GM19463 (cell line): ENCODE data around the gene SLC35E1.
A peak's percentile ranks its signal among the peaks of the same experiment; 100 is the strongest.

Experiments
- ATAC-seq: cut with Tn5 transposase; IDR thresholded peaks from one replicate; pipeline ENCODE4 v1.9.1; 2021; ENCODE audit warnings: mild to moderate bottlenecking, moderate library complexity; ENCODE audit not compliant: unreplicated experiment

Gene SLC35E1

DNA sequence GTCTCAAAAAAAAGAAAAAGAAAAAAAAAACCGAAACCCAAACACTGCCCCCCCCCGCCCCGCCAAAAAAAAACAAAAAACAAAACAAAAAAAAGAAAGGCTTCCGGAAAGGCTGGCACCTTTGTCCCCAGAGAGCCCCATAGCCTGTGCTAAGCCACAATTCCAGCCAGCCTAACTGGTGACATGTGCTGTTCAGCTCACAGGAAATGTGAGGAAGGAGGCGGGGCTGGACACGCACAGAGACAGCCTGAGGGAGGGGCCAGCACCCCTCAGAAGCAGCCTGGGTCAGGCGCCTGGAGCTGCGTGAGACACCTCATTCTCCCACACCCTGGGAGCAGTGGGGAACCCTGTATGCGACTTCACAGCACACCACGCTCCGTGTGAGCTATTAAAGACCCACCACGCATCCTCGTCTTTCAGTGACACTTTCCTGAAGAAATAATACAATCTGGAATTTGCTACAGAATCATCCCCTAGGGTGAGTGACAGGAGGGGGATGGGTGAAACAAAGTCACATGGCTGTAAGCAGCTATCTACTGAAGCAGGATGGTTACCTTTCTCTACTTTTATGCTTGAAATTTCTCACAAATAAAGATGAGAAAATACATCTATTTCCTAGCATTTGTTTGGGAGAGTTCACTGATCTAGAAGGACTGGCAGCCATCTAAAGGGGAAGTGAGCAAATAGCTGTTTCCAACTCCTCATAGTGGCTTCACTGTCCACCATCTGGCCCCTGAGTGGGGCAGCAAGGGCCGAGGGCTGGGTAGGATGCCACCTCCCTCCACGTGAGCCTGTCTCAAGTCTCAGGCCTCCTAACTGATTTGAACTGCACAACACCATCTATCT, 12.3 kb upstream of the SLC35E1 start:
- ATAC-seq, result peak; percentile 58

DNA sequence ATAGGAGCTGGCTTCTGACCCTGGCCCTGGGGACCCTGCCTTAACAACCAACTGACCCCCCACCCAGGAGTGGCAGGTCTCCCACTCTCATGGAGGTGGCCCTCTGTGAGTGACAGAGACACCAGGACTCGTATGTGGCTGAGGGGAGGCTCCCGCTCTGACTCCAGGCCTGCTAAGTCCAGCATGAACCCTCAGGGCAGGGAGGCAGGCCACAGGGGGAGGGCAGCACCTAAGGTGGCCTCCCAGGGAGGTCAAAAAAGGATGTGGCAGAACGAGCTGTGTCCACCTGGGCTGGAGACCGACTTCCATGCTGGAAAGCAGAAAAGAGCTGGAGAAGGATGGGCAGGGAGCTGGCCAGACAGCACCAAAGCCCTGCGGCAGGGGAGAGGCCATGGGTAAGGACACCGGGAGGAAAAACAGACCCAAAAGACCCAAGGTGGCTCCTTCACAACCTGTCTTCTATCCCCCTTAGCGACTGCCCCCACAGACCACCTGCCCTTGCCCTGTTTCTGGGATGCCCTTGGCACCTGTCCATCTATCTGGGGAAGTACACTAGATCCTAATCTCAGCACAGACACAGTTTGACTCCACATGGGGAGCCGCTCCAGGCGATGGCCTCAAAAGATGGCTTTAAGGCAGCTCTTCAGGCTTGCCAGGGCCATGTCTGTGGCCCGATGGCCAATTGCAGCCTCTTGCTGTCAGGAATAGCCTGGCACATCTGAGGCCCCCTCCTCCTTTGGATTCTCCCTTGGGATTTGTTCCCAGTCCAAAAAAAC, 10.5 kb upstream of the SLC35E1 start:
- no peak for ATAC-seq

DNA sequence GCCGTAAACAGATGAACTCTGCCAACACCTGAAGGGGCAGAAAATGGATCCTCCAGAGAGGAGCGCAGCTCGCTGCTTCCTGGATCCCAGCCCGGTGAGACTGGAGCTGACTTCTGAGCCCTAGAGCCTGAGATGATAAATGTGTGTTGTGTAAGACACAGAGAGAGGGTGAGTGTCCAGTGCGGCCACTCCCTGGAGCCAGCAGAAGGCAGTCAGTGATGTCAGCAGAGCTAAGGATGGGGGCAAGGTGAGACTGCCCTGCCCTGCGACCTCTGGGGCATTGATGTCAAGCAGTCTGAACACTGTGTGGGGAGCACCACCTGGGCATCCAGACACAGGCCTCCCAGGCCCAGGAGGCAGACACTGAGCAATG, 9.7 kb upstream of the SLC35E1 start:
- ATAC-seq, result no peak

DNA sequence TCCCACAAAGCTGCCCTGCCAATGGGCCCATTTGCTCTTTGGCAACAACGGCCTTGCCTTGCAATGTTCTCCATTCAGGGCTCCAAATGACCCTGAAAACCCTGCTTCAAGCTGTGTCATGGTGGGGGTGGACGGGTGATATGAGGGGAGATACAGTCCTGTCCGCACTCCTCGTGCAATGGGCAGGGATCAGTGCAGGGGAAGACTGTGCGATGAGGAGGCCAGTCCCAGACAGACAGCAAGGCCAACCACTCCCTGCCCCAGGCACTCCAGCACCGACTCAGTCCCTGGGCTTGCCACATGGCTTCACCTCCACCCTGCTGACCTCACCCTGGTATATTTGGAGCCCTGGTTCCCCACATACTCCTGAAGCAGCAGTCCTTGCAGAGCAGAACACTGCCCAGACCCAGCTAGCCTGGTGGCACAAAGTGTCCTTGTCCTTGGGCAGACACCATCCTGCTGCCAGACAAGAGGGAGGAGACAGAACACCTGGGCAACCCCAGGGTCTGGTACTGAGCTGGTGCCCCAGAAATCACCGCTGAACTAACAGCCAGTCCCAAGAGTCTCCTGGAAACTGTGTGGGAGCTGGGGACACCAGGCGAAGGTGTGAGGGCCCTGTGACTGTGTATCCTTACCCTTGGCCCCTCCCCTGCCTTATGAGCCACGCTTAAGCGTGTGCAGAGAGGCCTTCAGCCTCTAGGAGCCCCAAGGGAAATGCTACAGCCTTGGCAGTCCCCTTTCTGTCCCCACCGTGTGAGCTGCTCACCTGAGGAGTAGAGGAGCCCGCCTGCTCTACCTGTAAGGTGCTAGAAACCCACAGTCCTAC, 9.1 kb upstream of the SLC35E1 start:
- no peak for ATAC-seq

DNA sequence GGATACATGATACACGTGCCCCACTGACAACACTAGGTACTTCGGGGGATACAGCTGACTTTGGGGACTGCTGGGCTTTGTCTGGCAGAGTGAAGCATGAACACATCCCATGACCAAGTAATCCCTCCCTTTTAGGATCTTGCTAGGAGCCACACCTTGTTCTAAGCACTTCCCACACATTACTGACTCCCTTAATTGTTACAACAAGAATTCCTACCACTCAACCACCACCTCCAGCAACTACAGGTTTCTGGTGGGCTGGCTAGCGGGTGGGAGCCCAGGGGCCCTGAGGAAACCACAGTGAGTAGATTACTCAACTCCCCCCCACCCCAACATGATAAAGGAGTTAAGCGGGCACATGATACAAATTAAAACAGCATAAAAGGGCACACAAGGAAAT, 7.2 kb upstream of the SLC35E1 start:
- ATAC-seq, result no peak

DNA sequence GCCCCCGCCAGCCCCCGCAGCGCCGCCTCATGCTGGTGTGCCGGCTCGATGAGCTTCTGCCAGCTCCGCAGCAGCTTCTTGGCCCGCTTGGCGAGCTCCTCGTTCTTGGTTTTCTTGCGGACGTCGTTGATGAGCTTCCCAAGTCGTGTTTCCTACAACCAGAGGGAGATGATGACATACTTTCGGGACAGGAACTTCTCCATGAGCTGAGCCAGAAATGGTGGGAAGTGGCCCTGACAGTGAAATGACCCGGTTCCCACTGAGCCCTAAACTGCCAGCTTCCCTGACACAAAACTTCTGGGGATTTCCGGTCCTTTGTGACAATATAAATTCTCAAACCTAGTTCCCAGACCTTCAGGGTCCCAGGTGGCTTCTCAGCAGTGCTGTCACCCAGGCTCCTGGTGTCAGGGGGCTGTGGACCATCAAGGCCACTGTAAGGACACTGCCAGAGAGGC, 5.3 kb upstream of the SLC35E1 start:
- no peak for ATAC-seq

DNA sequence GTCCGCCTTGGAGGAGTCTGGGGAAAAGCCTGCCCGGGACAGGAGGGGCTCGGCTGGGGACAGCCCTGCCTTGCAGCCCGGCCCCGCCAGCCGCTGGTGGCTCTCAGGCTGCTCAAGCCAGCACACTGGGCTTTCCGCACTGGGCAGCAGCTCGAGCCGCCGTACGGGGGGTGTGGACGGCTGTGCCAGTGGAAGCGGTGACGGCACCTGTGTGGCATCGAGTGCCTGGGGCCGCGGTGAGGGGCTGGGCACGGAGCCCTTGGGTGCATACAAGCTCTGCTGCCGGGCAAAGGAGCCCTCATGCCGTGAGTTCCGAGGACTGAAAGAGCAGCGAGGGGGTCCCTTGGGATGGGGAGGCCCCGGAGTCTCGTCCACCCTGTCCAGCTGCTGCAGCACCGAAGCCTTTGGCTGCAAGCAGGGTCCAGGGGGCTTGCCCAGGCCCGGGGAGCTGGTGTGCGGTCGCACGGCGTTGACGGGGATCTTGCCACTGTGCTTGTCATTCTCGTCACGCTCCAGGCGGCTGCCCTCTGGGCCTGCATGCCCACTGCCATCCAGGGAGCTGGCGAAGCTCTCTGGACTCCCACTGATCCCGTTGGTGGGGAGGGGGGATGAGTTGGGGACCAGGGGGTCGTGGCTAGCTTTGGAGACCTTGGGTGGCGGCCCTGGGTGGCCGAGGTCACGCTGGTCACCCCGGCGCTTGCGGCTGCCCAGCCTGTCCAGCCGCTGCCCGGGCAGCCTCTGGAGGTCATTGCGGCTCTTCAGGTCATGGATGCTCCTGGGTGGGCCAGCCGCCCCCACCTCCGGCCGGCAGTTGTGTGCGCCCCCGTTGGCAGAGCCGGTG, 4.7 kb upstream of the SLC35E1 start:
- ATAC-seq, result no peak

DNA sequence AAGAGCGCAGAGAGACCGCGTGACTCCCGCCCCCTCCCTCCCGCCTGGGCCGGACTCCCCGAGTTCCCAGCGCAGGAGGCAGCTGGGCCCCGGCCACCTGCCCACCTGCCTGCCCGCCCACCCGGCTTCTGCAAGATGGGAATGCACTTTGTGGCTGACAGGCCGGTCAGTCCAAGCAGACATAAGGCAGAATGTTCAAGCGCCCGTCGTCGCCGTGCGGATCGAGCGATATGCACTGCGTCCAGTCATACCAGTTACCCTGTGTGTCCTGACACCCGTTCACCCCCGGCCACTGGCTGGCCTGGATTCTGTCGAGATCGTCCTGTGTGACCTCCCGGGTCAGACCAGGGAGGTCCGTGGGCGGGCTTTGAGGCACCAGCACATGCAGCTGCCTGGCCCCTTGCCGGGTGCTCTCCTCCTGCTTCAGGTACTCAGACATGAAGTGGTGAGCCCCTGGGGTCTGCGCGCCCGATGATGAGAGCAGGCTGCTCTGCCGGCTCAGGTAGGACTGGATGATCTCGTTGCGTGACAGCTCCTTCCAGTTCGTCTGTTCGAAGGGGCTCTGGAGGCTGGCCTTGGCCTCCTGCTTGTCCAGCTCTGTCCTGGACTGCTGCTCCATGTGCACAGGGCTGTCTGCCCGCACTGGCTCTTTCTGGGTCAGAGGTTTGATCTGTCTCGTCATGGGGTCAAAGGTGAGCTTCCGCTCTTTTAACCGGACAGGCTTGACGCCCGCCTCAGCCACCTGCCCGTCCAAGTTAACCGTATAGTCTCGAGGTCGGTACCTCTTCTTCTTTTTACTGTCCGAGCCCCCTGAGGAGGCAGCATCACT, 3.9 kb upstream of the SLC35E1 start:
- no peak for ATAC-seq

DNA sequence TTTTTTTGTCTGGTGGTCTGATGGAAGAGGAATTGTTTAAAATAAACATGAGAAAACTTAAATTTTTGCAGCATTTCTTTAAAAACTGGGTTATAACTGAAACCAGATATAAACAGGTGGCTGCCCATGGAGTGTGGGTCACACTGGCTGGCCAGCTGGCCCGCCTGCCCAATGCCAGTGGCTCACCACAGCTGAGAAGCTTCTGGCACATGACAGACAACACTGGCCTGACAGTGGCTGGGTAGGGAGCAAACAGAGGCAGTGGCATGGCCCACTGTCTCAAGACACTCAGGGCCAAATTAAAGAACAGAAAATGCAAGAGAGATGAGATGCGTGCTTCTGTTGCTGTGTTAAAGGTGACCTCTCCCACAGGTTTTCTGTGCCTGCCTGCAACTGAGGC, 3.1 kb upstream of the SLC35E1 start:
- no peak for ATAC-seq

DNA sequence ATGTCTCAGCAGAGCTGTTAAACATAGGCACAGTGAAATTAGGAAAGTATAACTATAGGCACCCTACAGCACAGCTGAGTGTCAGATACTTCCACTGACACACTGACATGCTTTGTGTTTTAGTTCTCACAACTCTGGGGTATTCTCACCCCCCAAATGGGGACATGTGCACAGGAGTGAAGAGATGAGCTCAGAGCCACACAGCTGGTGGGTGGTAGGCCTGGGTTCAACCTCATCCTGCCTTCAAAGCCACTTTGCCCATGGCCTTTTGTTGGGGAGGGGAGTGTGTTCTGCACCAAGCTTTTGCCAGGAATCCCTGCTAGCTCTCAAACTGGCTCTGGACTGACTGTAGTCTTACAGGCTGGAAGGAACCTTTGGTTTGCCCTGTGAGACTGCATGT, 1.7 kb upstream of the SLC35E1 start:
- no peak for ATAC-seq

DNA sequence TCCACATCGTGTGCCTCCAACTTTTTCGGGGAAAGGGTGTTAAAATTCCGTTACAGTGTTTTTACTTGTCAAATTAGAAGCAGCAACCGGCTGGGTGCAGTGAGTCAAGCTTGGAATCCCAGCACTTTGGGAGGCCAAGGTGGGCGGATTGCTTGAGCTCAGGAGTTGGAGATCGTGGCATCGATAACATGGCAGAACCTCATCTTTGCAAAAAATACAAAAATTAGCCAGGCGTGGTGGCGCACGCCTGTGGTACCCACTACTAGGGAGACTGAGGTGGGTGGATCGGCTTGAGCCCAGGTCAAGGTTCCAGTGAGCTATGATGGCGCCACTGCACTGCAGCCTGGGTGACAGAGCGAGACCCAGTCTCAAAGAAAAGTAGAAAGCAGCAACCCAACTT, 1.1 kb upstream of the SLC35E1 start:
- no peak for ATAC-seq

DNA sequence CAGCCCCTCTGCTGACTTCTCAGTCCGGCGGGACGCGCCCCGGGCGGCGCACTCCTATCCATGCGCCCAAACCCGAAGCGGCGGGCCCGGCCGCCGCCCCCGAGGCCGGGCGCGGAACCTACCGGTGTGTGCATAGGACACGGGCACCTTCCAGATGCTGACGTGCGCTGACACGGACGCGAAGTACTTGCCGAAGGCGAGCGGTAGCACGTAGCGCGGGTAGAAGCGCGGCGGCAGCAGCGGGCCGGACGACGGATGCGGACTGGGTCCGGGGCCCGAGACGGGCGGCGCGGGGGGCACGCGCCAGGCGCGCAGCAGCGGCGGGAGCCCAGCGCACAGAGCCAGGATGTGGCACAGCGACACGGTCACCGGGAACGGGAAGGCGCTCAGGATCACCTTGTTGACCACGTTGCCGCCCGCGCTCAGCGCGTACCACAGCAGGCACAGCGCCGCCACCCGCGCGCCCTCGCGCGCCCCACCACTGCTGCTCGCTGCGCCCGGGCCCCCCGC, 338 bp downstream of the SLC35E1 start:
- ATAC-seq, result peak; percentile 29

DNA sequence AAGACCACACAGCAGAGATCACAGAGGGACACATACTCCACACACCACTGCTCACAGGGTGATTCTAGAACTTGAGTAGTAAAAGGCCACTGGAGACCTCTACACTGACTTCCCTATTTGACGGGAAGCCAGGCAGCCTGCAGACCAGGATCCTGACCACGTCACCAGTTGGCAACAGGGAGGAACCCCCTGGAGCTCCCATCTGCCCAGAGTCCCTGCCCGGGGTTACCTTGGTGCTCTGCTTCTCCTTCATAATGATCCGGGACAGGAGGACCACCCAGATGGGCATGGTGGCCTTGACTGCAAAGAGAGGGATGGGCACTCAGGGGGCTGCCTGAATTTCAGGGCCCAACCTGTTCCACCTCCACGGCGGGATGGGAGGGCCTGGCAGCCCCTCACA, 932 bp downstream of the SLC35E1 start:
- ATAC-seq, result no peak

DNA sequence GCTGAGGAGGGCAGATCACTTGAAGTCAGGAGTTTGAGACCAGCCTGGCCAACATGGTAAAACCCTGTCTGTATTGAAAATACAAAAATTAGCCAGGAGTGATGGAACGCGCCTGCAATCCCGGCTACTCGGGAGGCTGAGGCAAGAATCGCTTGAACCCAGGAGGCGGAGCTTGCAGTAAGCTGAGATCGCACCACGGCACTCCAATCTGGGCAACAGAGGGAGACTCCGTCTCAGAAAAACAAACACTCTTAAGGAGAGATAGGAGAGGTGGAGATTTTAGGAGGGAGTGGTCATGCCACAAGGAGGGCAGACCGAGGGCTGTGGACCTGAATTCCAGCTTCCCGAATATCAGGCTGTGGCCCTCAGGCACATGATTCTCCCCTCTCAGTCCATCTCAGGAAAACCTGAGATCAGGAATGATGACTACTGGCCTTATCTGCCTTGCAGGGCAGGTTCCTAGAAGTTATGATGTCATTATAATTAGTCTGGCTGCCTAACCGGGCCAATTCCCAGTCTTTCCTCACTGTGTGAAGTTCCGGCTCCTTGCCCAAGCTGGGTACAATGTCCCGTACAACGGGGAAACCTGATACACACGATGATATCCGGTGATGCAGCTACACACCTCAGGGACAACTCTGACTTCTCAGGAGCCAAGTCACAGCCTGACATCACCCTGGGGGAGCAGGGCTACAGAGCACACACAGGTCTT, 2.5 kb downstream of the SLC35E1 start:
- no peak for ATAC-seq

DNA sequence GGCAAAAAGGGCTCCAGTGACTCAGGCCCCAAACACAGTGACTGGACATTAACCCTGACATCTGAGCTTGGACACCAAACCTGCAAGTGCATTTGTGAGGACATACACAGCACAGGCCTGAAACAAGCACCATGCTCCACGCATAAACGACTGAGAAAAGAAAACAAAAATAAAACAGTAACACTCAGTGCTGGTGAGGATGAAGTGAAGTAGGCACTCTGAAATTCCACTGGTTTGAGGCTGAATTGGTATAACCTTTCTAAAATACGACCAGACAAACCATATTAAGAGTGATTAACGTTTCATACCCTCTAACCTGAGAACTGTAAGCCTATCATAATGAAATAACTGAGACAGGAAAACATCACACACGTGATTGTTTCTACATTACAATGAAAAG, 5.5 kb downstream of the SLC35E1 start:
- no peak for ATAC-seq

DNA sequence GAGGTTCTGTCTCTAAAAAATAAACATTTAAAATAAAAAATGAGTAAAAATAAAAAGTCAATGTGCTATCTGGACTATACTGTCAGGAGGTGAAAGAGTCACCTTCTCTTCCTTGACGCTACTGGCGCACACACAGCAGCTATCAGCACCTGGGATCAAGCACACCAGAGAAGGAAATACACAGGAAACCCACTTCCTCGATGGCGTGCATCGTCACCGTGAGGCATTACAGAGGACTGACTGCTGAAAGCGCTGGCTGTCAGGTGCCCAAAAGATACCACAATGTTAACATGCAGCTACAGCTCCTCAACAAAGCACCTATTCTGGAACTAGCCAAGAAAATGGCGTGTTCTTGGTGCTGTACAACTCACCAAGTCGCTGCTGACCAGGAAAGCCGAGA, 6.1 kb downstream of the SLC35E1 start:
- ATAC-seq, result no peak

DNA sequence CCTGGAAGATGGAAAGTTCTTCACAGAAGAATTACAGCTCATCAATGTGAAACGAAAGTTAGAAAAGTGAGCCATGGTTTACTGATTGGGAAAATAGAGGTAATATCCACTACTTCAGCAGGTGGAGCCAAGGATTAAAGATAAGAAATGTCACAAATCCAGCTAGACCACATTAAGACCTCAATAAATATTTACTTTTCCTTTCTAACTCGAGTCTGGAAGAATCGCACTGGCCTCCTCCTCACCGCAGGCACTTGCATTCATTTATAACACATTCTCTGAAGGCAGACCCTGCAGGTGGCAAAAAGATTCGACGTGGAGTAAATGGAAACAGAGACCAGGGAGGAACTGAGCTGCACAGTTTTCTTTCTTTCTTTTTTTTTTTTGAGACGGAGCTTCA, 7.4 kb downstream of the SLC35E1 start:
- no peak for ATAC-seq

DNA sequence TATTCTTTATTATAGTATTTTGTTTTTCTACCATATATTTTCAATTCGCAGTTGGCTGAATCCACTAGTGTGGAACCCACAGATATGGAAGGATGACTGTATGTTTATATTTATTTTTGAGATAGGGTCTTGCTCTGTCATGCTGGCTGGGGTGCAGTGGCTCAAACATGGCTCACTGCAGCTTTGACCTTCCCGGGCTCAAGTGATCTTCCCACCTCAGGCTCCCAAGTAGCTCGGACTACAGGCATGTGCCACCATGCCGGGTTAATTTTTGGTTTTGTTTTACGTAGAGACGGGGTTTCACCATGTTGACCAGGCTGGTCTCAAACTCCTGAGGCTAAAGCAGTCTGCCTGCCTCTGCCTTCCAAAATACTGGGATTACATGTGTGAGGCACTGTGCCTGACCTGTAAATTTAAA, 9.6 kb downstream of the SLC35E1 start:
- ATAC-seq, result no peak

DNA sequence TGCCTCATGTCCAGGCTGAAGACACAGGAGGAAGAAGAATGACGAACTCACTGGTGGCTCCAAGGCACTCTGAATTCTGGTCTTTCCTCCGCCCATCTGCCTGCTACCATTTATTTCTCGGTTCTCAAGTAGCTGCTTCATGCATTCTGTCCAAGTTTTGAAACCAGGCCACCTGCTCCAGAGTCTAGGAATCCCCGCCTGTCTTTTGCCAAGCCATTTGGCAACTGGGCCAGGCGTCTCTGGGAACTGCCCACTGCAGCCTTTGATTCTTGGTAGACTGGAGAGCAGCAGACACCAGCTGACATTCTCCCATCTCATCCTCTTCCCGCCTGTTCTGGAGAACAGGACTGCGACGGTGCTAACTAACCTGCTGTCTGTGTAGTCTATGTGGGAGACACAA, 10.8 kb downstream of the SLC35E1 start:
- no peak for ATAC-seq
